Measurements from ENCODE around the gene CDK15.
A peak's percentile ranks its signal among the peaks of the same experiment; 100 is the strongest.

CDK15 gene

GRCh38 chr2:201859949-201860348 lies 53.6 kb downstream of the CDK15 start:
- Histone ChIP-seq H3K4me1 (ENCODE audit: control insufficient read depth, insufficient read depth, low read length) (peaks cover 31% of the 10 kb centered on the region), H3K36me3 (ENCODE audit: control insufficient read depth, insufficient read depth, low read length) (no peaks in the 10 kb centered on the region), H3K4me3 (ENCODE audit: insufficient read depth, low read depth, low read length) (no peak overlapping the region), H3K9me3 (ENCODE audit: control insufficient read depth, low read length) (no peaks in the 10 kb centered on the region), H3K27me3 (ENCODE audit: control insufficient read depth, insufficient read depth, low read length, poor library complexity, severe bottlenecking) (no peaks in the 10 kb centered on the region), H3K27ac (ENCODE audit: insufficient read depth, low read depth, low read length, poor library complexity, severe bottlenecking) (peak overlapping the region; percentile 11)
- WGBS, 2 experiments, result 67% methylated on average over 5 of the region's 5 CpGs

GRCh38 chr2:201860636-201861066 lies 54.3 kb downstream of the CDK15 start:
- no peak overlapping the region for H3K27ac ChIP-seq (ENCODE audit: insufficient read depth, low read depth, low read length, poor library complexity, severe bottlenecking)
- 17 to 23% methylated on average over 5 of the region's 5 CpGs for WGBS, 2 experiments
- H3K9me3 ChIP-seq (ENCODE audit: control insufficient read depth, low read length), result no peaks in the 10 kb centered on the region
- H3K4me1 ChIP-seq (ENCODE audit: control insufficient read depth, insufficient read depth, low read length), result peaks cover 31% of the 10 kb centered on the region
- H3K36me3 ChIP-seq (ENCODE audit: control insufficient read depth, insufficient read depth, low read length), result no peaks in the 10 kb centered on the region
- H3K27me3 ChIP-seq (ENCODE audit: control insufficient read depth, insufficient read depth, low read length, poor library complexity, severe bottlenecking), result no peaks in the 10 kb centered on the region
- no peak overlapping the region for H3K4me3 ChIP-seq (ENCODE audit: insufficient read depth, low read depth, low read length)

- Histone ChIP-seq H3K4me1 (ENCODE audit: control insufficient read depth, insufficient read depth, low read length) (peaks cover 26% of the 10 kb centered on the region), H3K9me3 (ENCODE audit: control insufficient read depth, low read length) (no peaks in the 10 kb centered on the region), H3K36me3 (ENCODE audit: control insufficient read depth, insufficient read depth, low read length) (no peaks in the 10 kb centered on the region), H3K4me3 (ENCODE audit: insufficient read depth, low read depth, low read length) (no peak overlapping the region), H3K27ac (ENCODE audit: insufficient read depth, low read depth, low read length, poor library complexity, severe bottlenecking) (no peak overlapping the region), H3K27me3 (ENCODE audit: control insufficient read depth, insufficient read depth, low read length, poor library complexity, severe bottlenecking) (no peaks in the 10 kb centered on the region)
- WGBS, 2 experiments, result 88 to 95% methylated on average over 7 of the region's 7 CpGs
These were observed 56.5 kb downstream of the CDK15 start for GRCh38 chr2:201862843-201863242.

- H3K4me3 ChIP-seq (ENCODE audit: insufficient read depth, low read depth, low read length), result no peak overlapping the region
- H3K27ac ChIP-seq (ENCODE audit: insufficient read depth, low read depth, low read length, poor library complexity, severe bottlenecking), result no peak overlapping the region
- H3K9me3 ChIP-seq (ENCODE audit: control insufficient read depth, low read length), result no peaks in the 10 kb centered on the region
- no peaks in the 10 kb centered on the region for H3K4me1 ChIP-seq (ENCODE audit: control insufficient read depth, insufficient read depth, low read length)
- no peaks in the 10 kb centered on the region for H3K36me3 ChIP-seq (ENCODE audit: control insufficient read depth, insufficient read depth, low read length)
- no peaks in the 10 kb centered on the region for H3K27me3 ChIP-seq (ENCODE audit: control insufficient read depth, insufficient read depth, low read length, poor library complexity, severe bottlenecking)
- 61 to 69% methylated on average over 5 of the region's 5 CpGs for WGBS, 2 experiments
These were observed 60.5 kb downstream of the CDK15 start for GRCh38 chr2:201866643-201867473.

- WGBS, 2 experiments, result 96 to 97% methylated on average over 4 to 5 of the region's 5 CpGs
- H3K4me3 ChIP-seq (ENCODE audit: insufficient read depth, low read depth, low read length), result no peak overlapping the region
- no peak overlapping the region for H3K27ac ChIP-seq (ENCODE audit: insufficient read depth, low read depth, low read length, poor library complexity, severe bottlenecking)
- no peaks in the 10 kb centered on the region for H3K36me3 ChIP-seq (ENCODE audit: control insufficient read depth, insufficient read depth, low read length)
- peaks cover 15% of the 10 kb centered on the region for H3K4me1 ChIP-seq (ENCODE audit: control insufficient read depth, insufficient read depth, low read length)
- no peaks in the 10 kb centered on the region for H3K9me3 ChIP-seq (ENCODE audit: control insufficient read depth, low read length)
- H3K27me3 ChIP-seq (ENCODE audit: control insufficient read depth, insufficient read depth, low read length, poor library complexity, severe bottlenecking), result no peaks in the 10 kb centered on the region
These were observed 65.1 kb downstream of the CDK15 start for GRCh38 chr2:201871471-201871870.

- 36 to 51% methylated on average over 6 of the region's 6 CpGs for WGBS, 2 experiments
- no peak overlapping the region for H3K4me3 ChIP-seq (ENCODE audit: insufficient read depth, low read depth, low read length)
- H3K27me3 ChIP-seq (ENCODE audit: control insufficient read depth, insufficient read depth, low read length, poor library complexity, severe bottlenecking), result no peaks in the 10 kb centered on the region
- peak overlapping the region; percentile 46 for H3K27ac ChIP-seq (ENCODE audit: insufficient read depth, low read depth, low read length, poor library complexity, severe bottlenecking)
- no peaks in the 10 kb centered on the region for H3K36me3 ChIP-seq (ENCODE audit: control insufficient read depth, insufficient read depth, low read length)
- H3K4me1 ChIP-seq (ENCODE audit: control insufficient read depth, insufficient read depth, low read length), result peaks cover 15% of the 10 kb centered on the region
- H3K9me3 ChIP-seq (ENCODE audit: control insufficient read depth, low read length), result no peaks in the 10 kb centered on the region
These were observed 66.3 kb downstream of the CDK15 start for GRCh38 chr2:201872591-201872990.

GRCh38 chr2:201879996-201880395 lies 73.7 kb downstream of the CDK15 start:
- 95 to 96% methylated on average over 10 of the region's 10 CpGs for WGBS, 2 experiments
- H3K27ac ChIP-seq (ENCODE audit: insufficient read depth, low read depth, low read length, poor library complexity, severe bottlenecking), result no peak overlapping the region
- H3K4me1 ChIP-seq (ENCODE audit: control insufficient read depth, insufficient read depth, low read length), result peaks cover 42% of the 10 kb centered on the region
- H3K4me3 ChIP-seq (ENCODE audit: insufficient read depth, low read depth, low read length), result no peak overlapping the region
- H3K27me3 ChIP-seq (ENCODE audit: control insufficient read depth, insufficient read depth, low read length, poor library complexity, severe bottlenecking), result no peaks in the 10 kb centered on the region
- H3K36me3 ChIP-seq (ENCODE audit: control insufficient read depth, insufficient read depth, low read length), result no peaks in the 10 kb centered on the region
- no peaks in the 10 kb centered on the region for H3K9me3 ChIP-seq (ENCODE audit: control insufficient read depth, low read length)

- 86 to 89% methylated on average over 3 of the region's 3 CpGs for WGBS, 2 experiments
- Histone ChIP-seq H3K4me1 (ENCODE audit: control insufficient read depth, insufficient read depth, low read length) (peaks cover 42% of the 10 kb centered on the region), H3K4me3 (ENCODE audit: insufficient read depth, low read depth, low read length) (no peak overlapping the region), H3K27ac (ENCODE audit: insufficient read depth, low read depth, low read length, poor library complexity, severe bottlenecking) (no peak overlapping the region), H3K36me3 (ENCODE audit: control insufficient read depth, insufficient read depth, low read length) (no peaks in the 10 kb centered on the region), H3K27me3 (ENCODE audit: control insufficient read depth, insufficient read depth, low read length, poor library complexity, severe bottlenecking) (no peaks in the 10 kb centered on the region), H3K9me3 (ENCODE audit: control insufficient read depth, low read length) (no peaks in the 10 kb centered on the region)
These were observed 74.2 kb downstream of the CDK15 start for GRCh38 chr2:201880579-201880978.

GRCh38 chr2:201880993-201881611 lies 74.8 kb downstream of the CDK15 start:
- no peak overlapping the region for H3K27ac ChIP-seq (ENCODE audit: insufficient read depth, low read depth, low read length, poor library complexity, severe bottlenecking)
- 86 to 94% methylated on average over 5 to 8 of the region's 9 CpGs for WGBS, 2 experiments
- peaks cover 42% of the 10 kb centered on the region for H3K4me1 ChIP-seq (ENCODE audit: control insufficient read depth, insufficient read depth, low read length)
- H3K27me3 ChIP-seq (ENCODE audit: control insufficient read depth, insufficient read depth, low read length, poor library complexity, severe bottlenecking), result no peaks in the 10 kb centered on the region
- H3K36me3 ChIP-seq (ENCODE audit: control insufficient read depth, insufficient read depth, low read length), result no peaks in the 10 kb centered on the region
- no peaks in the 10 kb centered on the region for H3K9me3 ChIP-seq (ENCODE audit: control insufficient read depth, low read length)
- no peak overlapping the region for H3K4me3 ChIP-seq (ENCODE audit: insufficient read depth, low read depth, low read length)

- Histone ChIP-seq H3K4me3 (ENCODE audit: insufficient read depth, low read depth, low read length) (no peak overlapping the region), H3K36me3 (ENCODE audit: control insufficient read depth, insufficient read depth, low read length) (no peaks in the 10 kb centered on the region), H3K27me3 (ENCODE audit: control insufficient read depth, insufficient read depth, low read length, poor library complexity, severe bottlenecking) (no peaks in the 10 kb centered on the region), H3K27ac (ENCODE audit: insufficient read depth, low read depth, low read length, poor library complexity, severe bottlenecking) (no peak overlapping the region), H3K9me3 (ENCODE audit: control insufficient read depth, low read length) (no peaks in the 10 kb centered on the region), H3K4me1 (ENCODE audit: control insufficient read depth, insufficient read depth, low read length) (peaks cover 42% of the 10 kb centered on the region)
- 91 to 92% methylated on average over 4 of the region's 4 CpGs for WGBS, 2 experiments
These were observed 75.4 kb downstream of the CDK15 start for GRCh38 chr2:201881741-201882140.

Measured in ectodermal cell (in vitro differentiated cells).